Astrocyte of the cerebellum (primary cell): ENCODE data around the gene LATS1.

Experiments used
- DNase-seq: peaks from one replicate; pipeline ENCODE4 v3.0.0-alpha.2; 2011; ENCODE audit warnings: low read depth
- H3K4me3 ChIP-seq: 2 replicates; pipeline ENCODE4 v1.5.1; 2011; ENCODE audit warnings: mild to moderate bottlenecking, low read depth, low read length, moderate library complexity
- in situ Hi-C: cut with HindIII; loops from 2 replicates; pipeline ENCODE4 v1.10.0; 2017; ENCODE audit warnings: low sequenced_read_pairs
- TF ChIP-seq, protein P1 (sequence below): IDR thresholded peaks from 2 replicates; pipeline ENCODE4 v1.5.1; 2012; ENCODE audit warnings: low read length, low read depth, moderate library complexity, mild to moderate bottlenecking; ENCODE audit errors: missing control alignments

LATS1 gene

DNA sequence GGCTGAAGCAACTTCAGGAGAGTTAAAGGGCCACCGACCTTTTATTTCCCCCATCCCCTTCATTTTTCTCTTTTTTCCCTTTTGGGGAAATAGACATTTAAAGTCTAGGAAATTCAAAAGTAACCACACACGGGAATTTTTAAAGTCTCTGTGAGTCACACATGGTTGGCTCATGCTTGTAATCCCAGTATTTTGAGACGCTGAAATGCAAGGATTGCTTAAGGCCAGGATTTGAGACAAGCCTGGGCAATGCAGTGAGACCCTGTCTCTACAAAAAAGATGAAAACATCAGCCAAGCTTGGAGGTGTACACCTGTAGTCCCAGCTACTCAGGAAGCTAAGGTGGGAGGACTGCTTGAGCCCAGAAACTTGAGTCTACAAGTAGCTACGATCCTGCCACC lies 103.6 kb downstream of the LATS1 start:
- no peak for DNase-seq
- TF ChIP-seq, protein P1, sequence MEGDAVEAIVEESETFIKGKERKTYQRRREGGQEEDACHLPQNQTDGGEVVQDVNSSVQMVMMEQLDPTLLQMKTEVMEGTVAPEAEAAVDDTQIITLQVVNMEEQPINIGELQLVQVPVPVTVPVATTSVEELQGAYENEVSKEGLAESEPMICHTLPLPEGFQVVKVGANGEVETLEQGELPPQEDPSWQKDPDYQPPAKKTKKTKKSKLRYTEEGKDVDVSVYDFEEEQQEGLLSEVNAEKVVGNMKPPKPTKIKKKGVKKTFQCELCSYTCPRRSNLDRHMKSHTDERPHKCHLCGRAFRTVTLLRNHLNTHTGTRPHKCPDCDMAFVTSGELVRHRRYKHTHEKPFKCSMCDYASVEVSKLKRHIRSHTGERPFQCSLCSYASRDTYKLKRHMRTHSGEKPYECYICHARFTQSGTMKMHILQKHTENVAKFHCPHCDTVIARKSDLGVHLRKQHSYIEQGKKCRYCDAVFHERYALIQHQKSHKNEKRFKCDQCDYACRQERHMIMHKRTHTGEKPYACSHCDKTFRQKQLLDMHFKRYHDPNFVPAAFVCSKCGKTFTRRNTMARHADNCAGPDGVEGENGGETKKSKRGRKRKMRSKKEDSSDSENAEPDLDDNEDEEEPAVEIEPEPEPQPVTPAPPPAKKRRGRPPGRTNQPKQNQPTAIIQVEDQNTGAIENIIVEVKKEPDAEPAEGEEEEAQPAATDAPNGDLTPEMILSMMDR: no peak
- in situ Hi-C loops: no loop called here
- H3K4me3 ChIP-seq: no peak overlapping the region

DNA sequence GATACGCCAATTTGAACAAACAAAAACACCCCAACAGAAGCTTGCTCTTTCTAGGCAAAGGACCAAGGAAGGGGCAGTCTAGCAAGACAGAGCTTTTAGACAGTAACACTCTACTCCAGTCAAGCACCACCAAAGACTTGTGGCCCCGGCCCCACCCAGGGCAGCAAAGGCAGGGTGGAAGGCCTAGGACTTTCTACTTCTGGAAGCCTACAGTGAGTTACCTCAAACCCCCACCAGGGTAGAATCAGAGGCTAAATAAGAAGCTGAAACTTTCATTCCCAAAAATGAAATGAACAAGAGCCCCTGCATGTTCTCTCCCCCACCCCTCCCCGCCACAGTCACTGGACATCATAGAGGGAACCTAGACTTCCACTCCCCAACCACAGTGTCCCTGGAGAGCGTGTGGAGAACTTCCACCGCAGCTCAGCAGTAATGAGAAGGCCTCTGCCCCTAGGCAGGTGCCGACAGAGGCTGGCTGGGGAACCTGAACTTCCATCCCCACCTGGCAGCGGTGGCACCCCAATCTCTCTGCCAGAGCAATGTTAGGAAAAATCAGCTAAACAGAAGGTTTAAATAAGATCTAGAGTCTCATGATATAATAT lies 109.4 kb downstream of the LATS1 start:
- TF ChIP-seq, protein P1: no peak
- H3K4me3 ChIP-seq: no peak overlapping the region
- in situ Hi-C loops: no loop called here
- no peak for DNase-seq
